ENCODE measurements around the gene LAIR2. TPM values are rescaled to one million over a fixed set of nuclear protein-coding genes. Genes with fewer than 3 reads are reported as not detected.

Gene LAIR2
- total and polyA plus RNA-seq, 10 of the 15 experiments (the other 5 are each of a cell fraction or from before 2014, with no cell fraction given) = not detected

- TF ChIP-seq, protein P1, sequence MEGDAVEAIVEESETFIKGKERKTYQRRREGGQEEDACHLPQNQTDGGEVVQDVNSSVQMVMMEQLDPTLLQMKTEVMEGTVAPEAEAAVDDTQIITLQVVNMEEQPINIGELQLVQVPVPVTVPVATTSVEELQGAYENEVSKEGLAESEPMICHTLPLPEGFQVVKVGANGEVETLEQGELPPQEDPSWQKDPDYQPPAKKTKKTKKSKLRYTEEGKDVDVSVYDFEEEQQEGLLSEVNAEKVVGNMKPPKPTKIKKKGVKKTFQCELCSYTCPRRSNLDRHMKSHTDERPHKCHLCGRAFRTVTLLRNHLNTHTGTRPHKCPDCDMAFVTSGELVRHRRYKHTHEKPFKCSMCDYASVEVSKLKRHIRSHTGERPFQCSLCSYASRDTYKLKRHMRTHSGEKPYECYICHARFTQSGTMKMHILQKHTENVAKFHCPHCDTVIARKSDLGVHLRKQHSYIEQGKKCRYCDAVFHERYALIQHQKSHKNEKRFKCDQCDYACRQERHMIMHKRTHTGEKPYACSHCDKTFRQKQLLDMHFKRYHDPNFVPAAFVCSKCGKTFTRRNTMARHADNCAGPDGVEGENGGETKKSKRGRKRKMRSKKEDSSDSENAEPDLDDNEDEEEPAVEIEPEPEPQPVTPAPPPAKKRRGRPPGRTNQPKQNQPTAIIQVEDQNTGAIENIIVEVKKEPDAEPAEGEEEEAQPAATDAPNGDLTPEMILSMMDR (IDR thresholded peaks at IDR 0.05 in 2 of 3, conservative IDR thresholded peaks at IDR 0.05 in 1 of 3; ENCODE audit: control insufficient read depth in 2 of 3, extremely low read depth in 1 of 3, insufficient read depth in 1 of 3, low read depth in 3 of 3, low read length in 3 of 3) = no peak
- TF ChIP-seq RFX5 (IDR thresholded peaks at IDR 0.05; ENCODE audit: low read depth, low read length) = no peak
- no peak for TF ChIP-seq BMI1 (IDR thresholded peaks at IDR 0.05; ENCODE audit: borderline replicate concordance)
Measured at GRCh38 chr19:54549224-54549623, 46.6 kb downstream of the LAIR2 start (continued).

DNA sequence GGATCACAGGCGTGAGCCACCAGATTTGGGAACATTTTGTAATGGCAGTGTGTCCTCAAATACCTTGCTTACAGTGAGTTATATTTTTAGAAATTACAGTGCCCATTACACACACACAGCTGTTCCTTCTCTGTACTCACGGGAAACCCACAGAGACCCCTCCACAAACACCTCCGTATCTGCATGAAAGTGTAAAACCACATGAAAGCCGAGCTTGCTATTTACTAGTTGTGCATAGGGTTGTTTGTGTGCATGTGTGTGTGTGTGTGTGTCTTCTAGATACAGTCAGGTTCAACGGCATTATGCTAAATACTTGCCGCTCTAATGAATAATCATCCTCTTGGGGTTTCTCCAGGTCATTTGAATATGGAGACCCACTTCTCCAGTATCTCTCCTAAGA, 48.7 kb downstream of the LAIR2 start:
- in situ Hi-C loops (cut with MboI) = no loop called here
- H3K4me2 ChIP-seq (ENCODE audit: control insufficient read depth, insufficient read depth) = peak overlapping the region; percentile 68
- ChIA-PET RAD21 (ENCODE audit: unreplicated experiment) (interaction anchor here (0.8 to 1.9 kb wide), 5 partner anchors 32 to 103 kb away, joined by 3 to 17 read pairs (median 4); no protein-coding TSS in a partner anchor), POLR2A (interaction anchor here (0.8 to 1.4 kb wide), 6 partner anchors 18 to 71 kb away, joined by 3 to 9 read pairs (median 3); no protein-coding TSS in a partner anchor), CTCF (interaction anchor here (0.8 to 1.9 kb wide), 9 partner anchors 22 to 123 kb away, joined by 3 to 9 read pairs (median 3); partner anchors contain the start of gene LILRA2), SMC1A (ENCODE audit: uncharacterized antibody, unreplicated experiment) (interaction anchor here (0.6 to 2.4 kb wide), 12 partner anchors 16 to 705 kb away, joined by 3 to 19 read pairs (median 4); no protein-coding TSS in a partner anchor)
- ATAC-seq = peak; percentile 76
- intact Hi-C loops (cut with micrococcal nuclease; ENCODE audit: unreplicated experiment) = loop anchor here (2.0 to 5.0 kb wide), 4 partner anchors 16 to 69 kb away; no protein-coding TSS in a partner anchor
- no peaks in the 10 kb centered on the region for H3K27me3 ChIP-seq (replicated peaks in 1 of 2; ENCODE audit: control insufficient read depth in 2 of 2, insufficient read depth in 2 of 2, low read length in 1 of 2)
- 3% methylated on average over 6 of the region's 6 CpGs for WGBS (ENCODE audit: insufficient coverage, insufficient replicate concordance, low lambda C conversion rate, missing lambda C conversion rate)
- DNase-seq (ENCODE audit: low read depth, low spot score) = peak; percentile 67
- no peaks in the 10 kb centered on the region for H3K36me3 ChIP-seq (ENCODE audit: control insufficient read depth in 2 of 2, insufficient read depth in 2 of 2, low read length in 1 of 2)
- FAIRE-seq = peak; percentile 97
- BruUV-seq (replicated peaks) = no TSS peak
- H3K9me3 ChIP-seq (replicated peaks; ENCODE audit: control insufficient read depth, insufficient read depth, low read length) = no peaks in the 10 kb centered on the region
- peak overlapping the region; percentile 33 for H3K27ac ChIP-seq (ENCODE audit: control insufficient read depth, insufficient read depth)
- H2AFZ ChIP-seq (ENCODE audit: control insufficient read depth, low read depth, low read length) = no peak overlapping the region
- peak overlapping the region; percentile 48; the same call in 1 of the 2 replicates for H3K4me3 ChIP-seq
- H4K20me1 ChIP-seq (ENCODE audit: control insufficient read depth, insufficient read depth) = no peaks in the 10 kb centered on the region
- no peaks in the 10 kb centered on the region for H3K79me2 ChIP-seq (ENCODE audit: control insufficient read depth, insufficient read depth, low read length)
- peak overlapping the region; percentile 30; the same call in 1 of the 2 replicates for H3K9ac ChIP-seq (ENCODE audit: control insufficient read depth, insufficient read depth, low read length)
- peaks cover 24% of the 10 kb centered on the region for H3K4me1 ChIP-seq (ENCODE audit: control insufficient read depth, insufficient read depth, low read length)
- TF ChIP-seq, protein P2, sequence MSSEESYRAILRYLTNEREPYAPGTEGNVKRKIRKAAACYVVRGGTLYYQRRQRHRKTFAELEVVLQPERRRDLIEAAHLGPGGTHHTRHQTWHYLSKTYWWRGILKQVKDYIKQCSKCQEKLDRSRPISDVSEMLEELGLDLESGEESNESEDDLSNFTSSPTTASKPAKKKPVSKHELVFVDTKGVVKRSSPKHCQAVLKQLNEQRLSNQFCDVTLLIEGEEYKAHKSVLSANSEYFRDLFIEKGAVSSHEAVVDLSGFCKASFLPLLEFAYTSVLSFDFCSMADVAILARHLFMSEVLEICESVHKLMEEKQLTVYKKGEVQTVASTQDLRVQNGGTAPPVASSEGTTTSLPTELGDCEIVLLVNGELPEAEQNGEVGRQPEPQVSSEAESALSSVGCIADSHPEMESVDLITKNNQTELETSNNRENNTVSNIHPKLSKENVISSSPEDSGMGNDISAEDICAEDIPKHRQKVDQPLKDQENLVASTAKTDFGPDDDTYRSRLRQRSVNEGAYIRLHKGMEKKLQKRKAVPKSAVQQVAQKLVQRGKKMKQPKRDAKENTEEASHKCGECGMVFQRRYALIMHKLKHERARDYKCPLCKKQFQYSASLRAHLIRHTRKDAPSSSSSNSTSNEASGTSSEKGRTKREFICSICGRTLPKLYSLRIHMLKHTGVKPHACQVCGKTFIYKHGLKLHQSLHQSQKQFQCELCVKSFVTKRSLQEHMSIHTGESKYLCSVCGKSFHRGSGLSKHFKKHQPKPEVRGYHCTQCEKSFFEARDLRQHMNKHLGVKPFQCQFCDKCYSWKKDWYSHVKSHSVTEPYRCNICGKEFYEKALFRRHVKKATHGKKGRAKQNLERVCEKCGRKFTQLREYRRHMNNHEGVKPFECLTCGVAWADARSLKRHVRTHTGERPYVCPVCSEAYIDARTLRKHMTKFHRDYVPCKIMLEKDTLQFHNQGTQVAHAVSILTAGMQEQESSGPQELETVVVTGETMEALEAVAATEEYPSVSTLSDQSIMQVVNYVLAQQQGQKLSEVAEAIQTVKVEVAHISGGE (CRISPR knock-in tag; IDR thresholded peaks at IDR 0.05) = no peak
- no peak; the same call in 1 of the 2 replicates for TF ChIP-seq ATF2 (IDR thresholded peaks at IDR 0.05; ENCODE audit: low read length)
- TF ChIP-seq IRF4 (IDR thresholded peaks at IDR 0.05; ENCODE audit: low read depth, low read length) = no peak
- no peak for TF ChIP-seq USF2 (IDR thresholded peaks at IDR 0.05; ENCODE audit: borderline replicate concordance, low read depth, low read length)
- TF ChIP-seq E2F8 (IDR thresholded peaks at IDR 0.05; ENCODE audit: low read depth, partially characterized antibody) = no peak
- peak; percentile 51; the same call in 1 of the 2 replicates for TF ChIP-seq NFIC (IDR thresholded peaks at IDR 0.05; ENCODE audit: low read depth, low read length)
- peak; percentile 74 to 75 for TF ChIP-seq BHLHE40 (IDR thresholded peaks at IDR 0.05; ENCODE audit: borderline replicate concordance in 1 of 2, low read depth in 2 of 2, low read length in 1 of 2)
